HL-60/S4 treated with retinoic acid at 250 ng/mL for 4 days and 3 days (cell line): ENCODE measurements around the gene LEMD3.

Experiments
- in situ Hi-C: fragments of 300-500 bp; cut with MboI; formaldehyde crosslinking; loops from 2 replicates; pipeline ENCODE4 v1.7.0; 2022; ENCODE audit warnings: low sequenced_read_pairs

The LEMD3 gene

GRCh38 chr12:65169320-65170208 is at the start of gene LEMD3:
LEMD3 (plus strand) TSS chr12:65169583; CDS start chr12:65169597, 14 bp downstream.
- in situ Hi-C loops: no loop called here

DNA sequence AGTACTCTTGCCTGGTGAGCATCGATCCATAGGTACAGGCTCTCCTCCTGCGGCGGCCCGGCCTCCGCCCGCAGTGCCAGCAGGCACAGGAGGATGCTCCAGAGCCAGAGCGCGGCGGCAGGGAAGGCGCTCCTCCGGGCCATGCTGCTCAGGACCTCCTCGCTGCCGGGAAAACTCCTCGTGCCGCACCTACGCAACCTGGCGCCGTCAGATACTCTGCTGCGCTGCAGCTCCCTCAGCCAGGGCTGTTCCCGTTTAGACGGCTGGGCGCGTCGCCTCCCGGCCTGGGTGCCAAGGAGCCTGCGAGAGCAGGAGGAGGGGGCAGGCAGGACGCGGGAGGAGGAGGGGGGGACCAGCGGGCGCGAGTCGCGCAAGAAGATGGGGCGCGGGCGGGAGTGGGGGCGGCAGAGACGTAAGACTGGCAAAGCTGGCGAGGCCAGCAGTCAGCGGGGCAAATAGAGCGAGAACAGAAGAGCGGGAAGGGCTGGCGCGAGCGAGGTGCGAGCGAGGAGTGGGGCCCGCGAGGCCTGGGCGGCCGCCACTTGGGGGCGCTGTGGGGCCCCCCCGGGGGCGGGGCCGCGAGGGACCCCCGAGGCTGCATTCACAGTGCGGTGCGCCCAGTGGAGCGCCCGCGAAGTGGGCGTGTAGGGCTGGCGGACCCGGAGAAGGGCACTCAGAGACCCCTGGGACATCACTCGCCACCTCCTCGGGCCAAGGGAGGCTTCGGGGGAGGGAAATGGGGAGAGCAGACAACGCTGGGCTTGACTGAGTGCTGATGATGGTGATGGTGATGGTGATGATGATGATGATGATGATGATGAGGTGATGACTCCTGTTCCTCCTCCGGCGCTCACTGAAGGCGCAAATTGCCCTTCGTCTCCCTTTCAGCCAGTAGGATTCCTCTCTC is 48.1 kb upstream of the LEMD3 start, which contains the start of gene WIF1:
Gene WIF1, minus strand, starts transcription at position 257 of the 907 bp plus-strand sequence. Its CDS starts 114 bp downstream, at position 143.
- in situ Hi-C loops: no loop called here

- in situ Hi-C loops: no loop called here
Measured at GRCh38 chr12:65121956-65122469, 47.4 kb upstream of the LEMD3 start.

DNA sequence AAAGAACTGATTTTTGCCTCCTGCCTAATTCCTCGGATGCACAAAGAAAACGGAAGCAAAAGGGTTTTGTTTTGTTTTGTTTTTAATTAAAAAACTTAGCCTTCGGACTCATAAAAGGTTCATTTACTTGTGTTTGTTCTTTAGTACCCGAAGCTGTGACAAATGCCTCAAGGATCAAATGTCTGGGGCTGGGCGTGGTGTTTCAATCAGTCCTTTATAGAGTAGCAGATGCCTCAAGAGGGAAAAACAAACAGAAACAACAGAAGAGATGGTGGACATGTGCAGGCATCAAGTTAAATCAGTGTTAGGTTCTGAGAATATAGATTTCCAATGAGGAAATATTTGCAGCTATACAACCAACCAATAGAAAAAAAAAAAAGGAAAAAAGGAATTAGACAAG is 46.7 kb upstream of the LEMD3 start:
- in situ Hi-C loops: no loop called here

- in situ Hi-C loops: no loop called here
Measured at GRCh38 chr12:65123435-65124063, 45.8 kb upstream of the LEMD3 start.

- in situ Hi-C loops: no loop called here
Measured at GRCh38 chr12:65125247-65125646, 44.1 kb upstream of the LEMD3 start.

DNA sequence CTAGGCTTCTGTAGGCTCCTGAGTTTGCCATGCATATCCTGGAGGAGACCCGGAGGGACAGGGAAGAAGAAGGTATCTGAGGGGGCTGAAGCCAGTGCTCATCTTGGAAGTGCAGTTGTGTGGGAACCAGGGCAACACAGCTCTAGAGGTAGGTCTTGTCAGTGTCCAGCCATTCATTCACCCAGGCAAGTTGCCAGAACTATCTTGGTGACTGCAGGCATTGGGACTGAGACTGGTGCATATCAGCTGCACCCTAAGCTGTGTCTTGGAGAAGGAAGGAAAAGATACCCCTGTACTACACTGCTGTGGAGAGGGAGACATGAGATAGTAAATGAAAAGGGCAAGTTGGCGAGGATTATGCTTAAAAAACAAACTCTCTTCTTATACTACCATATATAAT is 43.4 kb upstream of the LEMD3 start:
- in situ Hi-C loops: no loop called here

GRCh38 chr12:65126482-65126881 is 42.9 kb upstream of the LEMD3 start:
- in situ Hi-C loops: no loop called here

- in situ Hi-C loops: no loop called here
Measured at GRCh38 chr12:65133879-65134278, 35.5 kb upstream of the LEMD3 start.

DNA sequence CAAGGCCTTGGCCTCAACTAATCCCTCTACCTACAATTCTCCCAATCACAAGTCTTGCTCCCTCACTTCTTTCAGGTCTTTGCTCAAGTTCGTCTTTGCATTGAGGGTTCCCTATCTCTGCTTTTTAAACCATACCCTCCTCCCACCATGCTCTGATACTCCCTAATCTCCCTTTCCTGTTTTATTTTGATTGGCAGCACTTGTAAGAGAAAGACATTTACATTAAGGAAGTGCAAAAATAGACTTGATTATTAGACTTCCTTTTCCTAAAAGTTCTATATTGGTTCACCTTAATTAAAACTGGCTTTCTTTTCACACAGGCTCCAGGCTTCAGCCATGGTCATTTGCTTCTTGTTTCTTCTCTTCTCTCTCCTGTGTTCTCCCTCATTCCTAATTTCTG is 30.0 kb upstream of the LEMD3 start:
- in situ Hi-C loops: no loop called here

DNA sequence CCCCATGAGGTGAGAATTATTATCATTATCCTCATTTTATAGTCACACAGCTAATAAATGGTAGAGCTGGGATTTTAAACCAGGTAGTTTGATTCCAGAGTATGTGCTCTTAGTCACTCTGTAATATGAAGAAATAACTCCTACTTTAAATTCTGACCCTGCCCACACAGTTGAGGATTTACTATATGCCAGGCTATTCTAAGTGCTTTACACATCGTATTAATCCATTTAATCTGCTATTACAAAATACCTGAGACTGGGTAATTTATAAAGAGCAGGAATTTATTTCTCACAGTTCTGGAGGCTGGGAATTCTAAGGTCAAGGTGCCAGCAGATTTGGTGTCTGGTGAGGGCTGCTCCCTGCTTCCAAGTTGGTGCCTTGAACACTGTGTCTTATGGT is 28.6 kb upstream of the LEMD3 start:
- in situ Hi-C loops: no loop called here

DNA sequence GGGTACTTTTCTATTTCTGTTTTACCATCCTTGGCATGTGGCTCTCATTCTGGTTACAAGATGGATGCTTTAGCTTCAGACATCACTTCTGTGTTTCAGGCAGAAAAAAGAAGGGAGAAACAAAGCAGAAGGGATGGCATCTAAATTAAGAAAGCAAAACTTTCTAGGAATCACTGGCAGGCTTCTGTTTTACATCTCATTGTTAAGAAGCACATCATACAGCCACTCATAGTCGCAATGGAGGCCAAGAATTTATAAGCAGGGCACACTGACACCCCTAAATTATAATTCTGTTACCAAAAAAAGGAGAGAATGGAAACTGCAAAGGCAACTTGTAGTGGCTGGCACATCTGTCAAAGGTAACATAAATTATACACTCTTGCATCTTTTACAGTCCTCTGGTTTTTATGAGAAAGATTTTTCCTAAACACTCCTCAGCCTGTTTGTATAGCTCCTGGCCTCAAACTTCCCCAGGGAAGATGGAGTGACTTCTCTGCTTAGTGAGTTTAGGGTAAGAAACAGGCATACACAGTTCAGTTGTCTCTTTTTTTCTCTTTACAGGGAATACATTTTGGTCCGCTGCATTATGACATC is 22.0 kb upstream of the LEMD3 start:
- in situ Hi-C loops: no loop called here

DNA sequence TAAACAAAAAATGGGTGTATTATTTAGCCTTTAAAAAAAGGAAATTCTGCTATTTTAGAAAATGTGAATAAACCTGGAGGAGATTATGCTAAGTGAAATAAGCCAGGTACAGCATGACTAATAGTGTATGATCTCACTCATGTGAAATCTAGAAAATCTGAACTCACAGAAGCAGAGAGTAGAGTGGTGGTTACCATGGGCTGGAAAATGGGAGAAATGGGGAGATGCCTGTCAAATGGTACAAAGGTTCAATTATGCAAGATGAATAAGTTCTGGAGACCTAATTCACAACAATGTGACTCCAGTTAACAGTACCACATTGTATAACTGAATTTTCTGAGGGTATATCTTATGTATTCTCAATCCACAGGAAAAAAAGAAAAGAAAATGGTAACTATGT is 17.4 kb upstream of the LEMD3 start:
- in situ Hi-C loops: no loop called here

DNA sequence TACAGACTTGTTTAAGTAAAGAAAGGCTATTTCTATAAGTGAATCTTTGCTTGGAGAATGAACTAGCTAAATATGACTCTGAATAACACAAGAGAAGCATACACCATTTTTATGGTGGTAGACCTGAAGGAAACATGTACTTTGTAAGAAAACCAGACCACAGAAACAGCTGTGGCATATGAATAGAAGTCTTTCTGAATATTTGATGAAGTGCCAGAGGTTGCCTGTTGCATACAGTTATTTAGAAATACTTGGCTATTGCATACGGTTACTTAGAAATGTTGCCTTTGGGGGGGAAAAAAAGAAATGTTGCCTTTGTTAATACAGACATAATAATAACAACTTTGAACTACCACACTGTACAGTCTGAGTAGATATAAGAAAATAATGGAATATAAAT is 16.8 kb upstream of the LEMD3 start:
- in situ Hi-C loops: no loop called here

DNA sequence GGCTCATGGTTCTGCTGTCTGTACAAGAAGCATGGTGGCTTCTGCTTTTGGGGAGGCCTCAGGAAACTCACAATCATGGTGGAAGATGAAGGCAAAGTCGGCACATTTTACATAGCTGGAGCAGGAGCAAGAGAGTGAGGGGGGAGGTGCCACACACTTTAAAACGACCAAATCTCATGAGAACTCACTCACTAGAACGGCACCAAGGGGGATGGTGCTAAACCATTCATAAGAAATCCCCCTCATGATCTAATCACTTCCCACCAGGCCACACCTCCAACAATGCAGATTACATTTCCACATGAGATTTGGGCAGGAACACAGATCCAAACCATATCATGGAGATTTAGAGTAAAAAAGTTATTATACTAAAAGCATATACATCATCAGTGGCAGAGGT is 13.6 kb upstream of the LEMD3 start:
- in situ Hi-C loops: no loop called here

GRCh38 chr12:65156366-65156841 is 13.0 kb upstream of the LEMD3 start:
- in situ Hi-C loops: no loop called here

- in situ Hi-C loops: no loop called here
Measured at GRCh38 chr12:65157091-65157490, 12.3 kb upstream of the LEMD3 start.

GRCh38 chr12:65162609-65163008 is 6.8 kb upstream of the LEMD3 start:
- in situ Hi-C loops: no loop called here

- in situ Hi-C loops: no loop called here
Measured at GRCh38 chr12:65164244-65164643, 5.1 kb upstream of the LEMD3 start.

DNA sequence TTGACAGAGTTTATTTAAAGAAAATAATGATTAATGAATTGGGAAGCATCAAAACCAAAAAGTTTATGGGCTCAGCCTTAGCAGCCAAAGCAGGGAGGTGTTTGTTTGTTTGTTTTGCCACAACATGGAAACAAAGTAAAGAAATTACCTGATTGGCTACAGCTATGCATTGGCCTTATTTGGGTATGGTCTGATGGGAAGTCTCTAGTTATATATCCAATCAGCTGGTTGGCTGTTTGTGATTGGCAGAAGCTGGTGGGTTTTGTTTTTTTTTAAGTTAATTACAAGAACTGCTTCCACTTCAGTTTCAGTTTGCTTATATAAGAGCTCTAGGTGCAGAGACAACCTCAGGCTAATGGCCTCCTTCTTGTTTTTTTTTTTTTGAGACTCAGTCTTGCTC is 4.6 kb upstream of the LEMD3 start:
- in situ Hi-C loops: no loop called here
